Measurements from ENCODE around the gene PRKACB.
"Not testable (repeated sequence)": the region's sequence is repeated elsewhere in the genome, so short reads cannot be mapped to it uniquely, and the experiment has no call there.

DNA sequence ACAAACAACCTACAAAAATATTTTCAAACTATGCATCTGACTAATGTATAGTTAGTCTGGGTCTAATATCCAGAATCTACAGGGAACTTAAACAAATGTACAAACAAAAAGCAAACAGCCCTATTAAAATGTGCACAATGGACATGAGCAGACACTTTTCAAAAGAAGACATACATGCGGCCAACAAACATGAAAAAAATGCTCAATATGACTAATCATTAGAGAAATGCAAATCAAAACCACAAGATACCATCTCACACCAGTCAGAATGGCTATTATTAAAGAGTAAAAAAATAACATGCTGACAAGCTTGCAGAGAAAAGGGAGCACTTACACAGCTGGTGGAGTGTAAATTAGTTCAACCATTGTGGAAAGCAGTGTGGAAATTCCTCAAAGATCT is 36.5 kb upstream of the PRKACB start:
- TF ChIP-seq, protein P1, sequence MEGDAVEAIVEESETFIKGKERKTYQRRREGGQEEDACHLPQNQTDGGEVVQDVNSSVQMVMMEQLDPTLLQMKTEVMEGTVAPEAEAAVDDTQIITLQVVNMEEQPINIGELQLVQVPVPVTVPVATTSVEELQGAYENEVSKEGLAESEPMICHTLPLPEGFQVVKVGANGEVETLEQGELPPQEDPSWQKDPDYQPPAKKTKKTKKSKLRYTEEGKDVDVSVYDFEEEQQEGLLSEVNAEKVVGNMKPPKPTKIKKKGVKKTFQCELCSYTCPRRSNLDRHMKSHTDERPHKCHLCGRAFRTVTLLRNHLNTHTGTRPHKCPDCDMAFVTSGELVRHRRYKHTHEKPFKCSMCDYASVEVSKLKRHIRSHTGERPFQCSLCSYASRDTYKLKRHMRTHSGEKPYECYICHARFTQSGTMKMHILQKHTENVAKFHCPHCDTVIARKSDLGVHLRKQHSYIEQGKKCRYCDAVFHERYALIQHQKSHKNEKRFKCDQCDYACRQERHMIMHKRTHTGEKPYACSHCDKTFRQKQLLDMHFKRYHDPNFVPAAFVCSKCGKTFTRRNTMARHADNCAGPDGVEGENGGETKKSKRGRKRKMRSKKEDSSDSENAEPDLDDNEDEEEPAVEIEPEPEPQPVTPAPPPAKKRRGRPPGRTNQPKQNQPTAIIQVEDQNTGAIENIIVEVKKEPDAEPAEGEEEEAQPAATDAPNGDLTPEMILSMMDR (IDR thresholded peaks at IDR 0.05): not testable (repeated sequence)
- TF ChIP-seq POLR2A (IDR thresholded peaks at IDR 0.05): not testable (repeated sequence)
